ENCODE data around the gene NEK2.
"Not testable (repeated sequence)": the region's sequence is repeated elsewhere in the genome, so short reads cannot be mapped to it uniquely, and the experiment has no call there.

Gene NEK2

GRCh38 chr1:211648980-211649934 is 26.2 kb downstream of the NEK2 start:
- DNase-seq, result peak; percentile 32

- no peak for DNase-seq
These were observed 27.1 kb downstream of the NEK2 start for GRCh38 chr1:211648336-211648735.

DNA sequence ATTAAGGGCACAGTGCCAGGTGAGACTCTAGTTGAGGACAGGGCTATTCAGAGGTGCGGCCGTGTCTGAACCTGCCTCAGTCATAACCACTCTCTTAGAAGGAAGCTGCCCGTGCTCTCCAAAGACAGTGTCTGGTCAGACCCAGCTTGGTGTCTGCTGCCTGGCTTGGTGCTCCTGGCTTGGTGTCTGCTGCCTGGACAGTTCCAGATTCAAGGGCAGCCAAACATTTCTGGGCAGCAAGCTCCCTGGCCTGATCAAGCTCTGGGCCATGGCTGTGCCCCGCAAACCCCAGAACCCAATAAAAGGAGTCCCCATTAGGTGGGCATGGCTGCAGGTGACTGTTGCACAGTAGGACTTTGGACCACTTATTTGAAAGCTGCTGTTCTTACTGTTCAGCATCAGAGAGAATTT is 27.7 kb downstream of the NEK2 start:
- no peak for DNase-seq

DNA sequence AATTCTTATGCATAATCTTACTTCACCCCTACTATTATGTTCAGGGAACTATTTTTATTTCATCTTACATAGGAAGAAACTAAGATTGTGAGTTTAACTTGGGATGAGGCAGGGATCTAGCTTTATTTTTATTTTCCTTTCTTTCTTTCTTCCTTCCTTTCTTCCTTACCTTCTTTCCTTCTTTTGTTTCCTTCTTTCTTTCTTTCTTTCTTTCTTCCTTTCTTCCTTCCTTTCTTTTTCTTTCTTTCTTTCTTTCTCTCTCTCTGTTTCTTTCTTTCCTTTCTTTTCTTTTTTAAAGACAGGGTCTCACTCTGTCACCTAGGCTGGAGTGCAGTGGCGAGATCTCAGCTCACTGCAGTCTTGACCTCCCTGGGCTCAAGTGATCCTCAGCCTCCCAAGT is 28.9 kb downstream of the NEK2 start:
- DNase-seq, result no peak

DNA sequence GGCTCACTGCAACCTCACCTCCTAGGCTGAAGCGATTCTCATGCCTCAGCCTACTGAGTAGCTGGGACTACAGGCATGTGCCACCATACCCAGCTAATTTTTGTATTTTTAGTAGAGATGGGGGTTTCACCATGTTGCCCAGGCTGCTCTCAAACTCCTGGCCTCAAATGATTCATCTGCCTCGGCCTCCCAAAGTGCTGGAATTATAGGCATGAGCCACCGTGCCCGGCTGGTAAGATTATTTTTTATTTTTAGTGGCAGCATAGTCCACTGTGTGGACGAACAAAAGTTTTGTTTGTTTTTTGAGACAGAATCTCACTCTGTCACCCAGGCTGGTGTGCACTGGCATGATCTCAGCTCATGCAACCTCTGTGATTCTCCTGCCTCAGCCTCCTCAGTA is 29.8 kb downstream of the NEK2 start:
- DNase-seq, result not testable (repeated sequence)

DNA sequence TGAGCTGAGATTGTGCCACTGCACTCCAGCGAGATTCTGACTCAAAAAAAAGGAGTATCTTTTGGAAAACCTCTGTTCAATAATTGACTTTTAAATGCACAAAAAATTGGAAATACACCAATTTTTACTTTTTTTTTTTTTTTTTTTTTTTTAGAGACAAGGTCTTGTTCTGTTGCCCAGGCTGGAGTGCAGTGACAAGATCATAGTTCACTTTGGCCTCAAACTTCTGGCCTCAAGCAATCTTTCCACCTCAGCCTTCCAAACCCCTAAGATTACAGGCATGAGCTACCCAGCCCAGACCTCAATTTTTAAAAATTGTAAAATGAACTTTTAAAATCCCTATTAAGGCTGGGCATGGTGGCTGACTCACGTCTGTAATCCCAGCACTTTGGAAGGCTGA is 30.8 kb downstream of the NEK2 start:
- DNase-seq, result no peak

DNA sequence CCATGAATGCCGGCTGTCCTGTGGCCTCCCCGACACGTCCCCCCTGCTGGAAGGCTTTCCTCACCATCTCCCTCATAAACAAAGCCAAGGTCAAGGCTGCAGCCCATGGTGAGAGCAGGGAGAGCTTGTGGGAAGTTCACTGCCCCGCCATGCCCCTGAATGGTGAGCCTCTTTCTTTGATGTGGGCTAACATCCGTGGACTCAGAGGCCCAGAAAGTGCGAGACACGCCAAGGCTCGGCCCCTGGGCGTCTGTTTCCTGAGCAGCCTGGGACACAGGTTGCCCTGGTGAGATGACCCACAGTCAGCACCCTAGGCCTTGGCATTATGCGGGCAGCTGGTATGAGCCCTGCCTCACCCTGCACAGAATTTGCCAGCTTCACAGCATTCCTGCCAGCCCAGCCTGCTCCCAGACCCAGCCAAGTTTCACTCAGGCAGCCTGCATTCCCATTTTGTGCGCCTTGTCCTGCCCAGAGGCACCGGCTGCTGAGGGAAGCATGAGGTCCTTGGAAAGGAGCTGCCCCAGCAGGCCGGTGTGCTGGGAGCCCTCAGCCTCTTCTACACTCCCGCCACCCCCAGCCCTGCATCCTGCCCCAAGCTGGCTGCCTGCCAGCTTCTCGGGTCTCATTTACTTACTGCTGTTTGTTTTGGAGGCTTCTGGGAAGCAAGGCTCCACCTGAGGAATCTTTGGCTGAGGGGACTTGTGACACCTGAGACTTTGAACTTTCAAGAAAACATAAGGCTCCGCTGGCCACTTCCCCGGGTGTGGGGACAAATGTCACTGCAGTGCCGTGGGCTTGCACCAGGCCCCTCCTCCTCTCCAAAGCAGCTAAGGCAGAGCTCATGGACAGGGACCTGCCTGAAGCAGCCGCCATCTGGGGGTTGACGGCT is 31.9 kb downstream of the NEK2 start:
- DNase-seq, result no peak

DNA sequence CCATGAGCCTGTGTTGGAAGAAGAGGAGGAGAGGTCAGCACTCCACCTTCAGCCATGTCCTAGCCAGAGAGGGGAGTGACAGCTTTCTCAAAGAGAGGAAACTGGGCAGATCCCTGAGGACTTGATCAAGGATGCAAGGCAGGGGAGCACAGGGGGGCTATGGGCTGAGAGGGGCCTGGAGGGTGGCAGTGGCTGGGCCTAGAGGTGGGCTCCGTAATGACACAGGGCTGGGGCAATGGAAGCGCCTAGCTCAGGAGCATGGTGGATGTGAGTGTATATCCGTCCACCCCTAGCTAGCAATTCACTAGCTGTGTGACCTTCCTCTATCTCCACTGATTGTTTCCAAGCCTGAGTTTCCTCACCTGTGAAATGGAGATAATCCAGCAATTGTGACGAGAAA is 32.6 kb downstream of the NEK2 start:
- DNase-seq, result no peak

GRCh38 chr1:211641942-211642341 is 33.5 kb downstream of the NEK2 start:
- DNase-seq, result no peak

- DNase-seq, result no peak
These were observed 34.2 kb downstream of the NEK2 start for GRCh38 chr1:211641044-211641800.

GRCh38 chr1:211640301-211640630 is 35.2 kb downstream of the NEK2 start:
- no peak for DNase-seq

DNA sequence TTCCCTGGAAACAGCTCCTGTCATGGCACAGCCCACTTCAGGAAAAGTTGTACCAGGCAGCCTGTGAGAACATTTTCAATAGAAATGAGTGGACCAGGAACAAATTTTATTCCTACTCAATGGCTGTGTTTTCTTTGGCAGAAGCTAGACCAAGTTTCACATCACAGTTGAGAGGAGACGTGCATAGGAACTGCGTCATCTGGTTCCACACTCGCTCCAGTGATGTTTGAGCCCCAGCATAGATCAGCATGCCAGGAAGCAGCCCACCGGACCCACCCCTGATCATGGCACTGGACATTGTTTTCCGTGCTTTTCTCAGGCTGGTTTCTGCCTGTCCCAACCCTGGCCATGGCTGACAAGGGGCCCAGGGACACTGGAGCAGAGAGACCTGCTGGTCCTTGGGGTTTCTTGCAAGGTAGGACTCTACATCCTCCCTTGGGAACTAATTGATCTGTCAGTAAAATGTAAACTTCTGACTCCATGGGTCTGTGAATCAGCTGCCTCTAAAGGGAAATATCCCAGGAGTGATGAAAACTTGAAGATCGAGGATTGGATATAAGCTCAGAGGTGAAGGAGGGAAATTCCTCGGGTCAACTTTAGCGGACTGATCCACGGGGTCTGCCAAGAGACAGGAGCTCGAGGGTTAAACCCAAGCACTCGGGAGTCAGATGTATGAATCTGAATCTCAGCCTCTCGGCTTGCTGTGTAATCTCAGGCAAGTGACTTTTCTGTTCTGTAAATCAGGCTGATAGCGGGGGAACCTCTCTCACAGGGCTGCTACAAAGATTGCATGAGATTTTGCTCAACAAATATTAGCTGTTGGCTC is 35.7 kb downstream of the NEK2 start:
- DNase-seq, result no peak

DNA sequence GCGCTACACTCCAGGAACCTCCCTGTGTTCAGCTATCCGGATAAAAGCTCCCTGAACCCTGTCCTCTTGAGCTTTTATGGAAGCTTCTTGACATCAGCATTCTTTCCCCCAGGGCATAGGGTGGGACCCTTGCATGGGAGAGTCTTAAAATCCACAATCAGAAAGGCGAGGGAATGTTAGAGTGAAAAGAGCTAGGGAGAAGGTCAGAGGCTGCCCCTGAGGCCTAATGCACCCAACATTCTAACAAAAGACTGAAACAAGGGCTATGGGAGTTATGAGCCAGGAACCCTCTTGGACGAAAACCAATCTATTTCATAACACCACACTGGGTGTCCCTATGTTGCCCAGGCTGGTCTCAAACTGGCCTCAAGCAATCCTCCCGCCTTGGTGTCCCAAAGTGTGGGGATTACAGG is 36.7 kb downstream of the NEK2 start:
- DNase-seq, result no peak

GRCh38 chr1:211638246-211638645 is 37.2 kb downstream of the NEK2 start:
- DNase-seq, result no peak

GRCh38 chr1:211637066-211637465 is 38.4 kb downstream of the NEK2 start:
- no peak for DNase-seq

GRCh38 chr1:211636575-211637029 is 38.8 kb downstream of the NEK2 start:
- DNase-seq, result not testable (repeated sequence)

- no peak for DNase-seq
These were observed 39.7 kb downstream of the NEK2 start for GRCh38 chr1:211635597-211636205.

DNA sequence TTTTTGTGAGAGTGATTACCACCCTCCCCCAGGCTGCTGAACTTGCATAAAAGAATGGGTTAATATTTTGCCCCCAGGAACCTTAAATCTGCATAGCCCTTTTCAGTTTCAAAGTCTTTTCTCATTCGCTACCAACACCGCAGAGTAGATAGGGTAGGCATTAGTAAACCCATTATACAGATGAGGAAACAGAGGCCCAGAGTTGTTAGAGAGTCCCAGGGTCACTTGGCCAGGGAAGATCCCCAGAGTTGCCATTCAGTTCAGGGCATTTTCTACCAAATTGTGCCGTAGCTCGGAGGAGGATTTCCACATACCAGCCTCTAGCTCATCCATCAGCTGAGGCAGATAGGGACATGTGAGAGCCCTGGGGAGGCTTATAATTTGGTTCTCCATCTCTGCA is 40.5 kb downstream of the NEK2 start:
- no peak for DNase-seq

DNA sequence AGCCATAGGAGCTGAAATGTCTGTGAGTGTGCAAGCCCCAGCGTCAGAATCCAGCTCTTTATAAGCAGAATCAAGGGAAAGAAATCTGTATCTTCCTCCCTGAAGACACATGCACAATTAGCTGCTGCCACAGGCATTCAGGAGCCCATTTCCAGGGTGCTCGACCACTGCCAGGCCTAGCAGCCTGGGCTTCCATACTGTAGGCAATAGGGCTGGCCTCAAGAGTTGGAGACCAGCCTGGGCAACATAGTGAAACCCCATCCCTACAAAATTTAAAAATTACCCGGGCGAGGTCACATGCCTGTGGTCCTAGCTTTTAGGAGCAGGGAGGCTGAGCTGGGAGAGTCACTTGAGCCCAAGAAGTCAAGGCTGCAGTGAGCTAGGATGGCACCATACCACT is 41.0 kb downstream of the NEK2 start:
- no peak for DNase-seq

DNA sequence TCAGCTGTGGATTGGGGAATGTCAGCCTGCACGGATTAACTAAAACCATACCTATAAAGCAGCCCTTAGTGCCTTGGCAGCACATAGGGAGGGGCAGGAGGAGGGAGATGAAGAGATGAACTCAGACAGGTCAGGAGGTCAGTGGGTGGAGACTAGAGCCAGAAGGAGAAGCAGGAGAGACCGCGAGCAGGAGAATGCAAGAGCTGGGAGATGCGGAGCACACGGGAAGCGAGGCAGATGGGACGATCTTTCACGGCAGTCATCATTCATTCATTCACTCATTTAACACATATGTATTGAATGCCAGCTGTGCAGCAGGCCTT is 41.9 kb downstream of the NEK2 start:
- no peak for DNase-seq

DNA sequence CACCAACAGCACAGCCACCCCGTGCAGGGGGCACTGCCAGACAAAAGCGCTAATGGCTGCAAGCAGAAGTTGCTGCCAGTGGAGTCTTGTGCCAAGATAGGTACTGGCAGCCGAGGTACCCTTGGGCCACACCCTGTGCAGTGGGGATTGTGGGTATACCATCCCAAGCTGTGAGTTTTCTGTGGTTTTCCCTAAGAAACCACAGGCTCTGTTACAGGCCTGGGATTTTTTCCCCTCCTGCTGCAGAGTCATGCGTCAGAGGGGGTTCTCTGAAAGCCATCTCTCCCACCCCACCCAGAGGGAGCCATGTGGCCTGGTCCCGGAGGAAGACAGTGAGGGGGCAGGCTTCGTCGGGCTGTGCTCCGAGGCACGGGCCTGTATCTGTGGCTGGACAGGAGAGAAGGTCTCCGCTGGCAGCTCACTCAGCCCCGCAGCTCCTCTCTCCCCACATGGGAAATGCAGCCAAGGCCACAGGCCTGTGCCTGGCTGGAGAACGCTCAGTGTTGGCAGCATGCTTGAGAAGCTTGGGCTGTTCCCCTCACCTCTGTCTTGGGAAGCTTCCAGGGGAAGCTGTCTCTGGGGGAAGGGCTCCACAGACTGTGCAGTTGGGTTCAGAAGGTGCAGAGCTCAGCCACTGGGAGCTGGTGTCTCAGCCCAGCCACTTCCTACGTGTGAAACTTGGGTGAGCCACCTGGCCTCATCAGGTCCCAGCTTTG is 42.5 kb downstream of the NEK2 start:
- DNase-seq, result peak; percentile 50
